CD4-positive, alpha-beta T cell treated with Interleukin-17A for 1 hour (primary cell): ENCODE data around the gene CEACAM19.

Experiments used
- DNase-seq: peaks from one replicate; pipeline ENCODE4 v3.0.0-alpha.2; 2020

Gene CEACAM19

DNA sequence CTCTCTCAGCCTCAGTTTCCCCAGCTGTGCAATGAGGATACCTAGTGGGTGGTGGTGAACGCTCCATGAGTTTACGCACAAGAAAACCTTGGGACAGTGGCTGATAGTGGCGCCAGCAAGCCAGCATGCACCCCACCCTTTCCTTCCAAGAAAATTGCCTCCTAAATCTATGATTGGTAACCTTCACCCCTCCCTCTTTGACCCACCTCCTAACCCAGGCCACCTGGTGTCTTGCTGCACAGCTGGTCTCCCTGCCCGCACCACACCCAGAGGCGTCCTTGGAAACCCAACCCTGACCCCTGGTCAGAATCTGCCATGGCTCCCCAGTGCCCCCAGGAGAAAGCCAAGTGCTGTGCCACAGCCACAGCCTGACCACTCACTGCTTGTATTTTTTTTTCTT, 54.4 kb downstream of the CEACAM19 start:
- DNase-seq = no peak

DNA sequence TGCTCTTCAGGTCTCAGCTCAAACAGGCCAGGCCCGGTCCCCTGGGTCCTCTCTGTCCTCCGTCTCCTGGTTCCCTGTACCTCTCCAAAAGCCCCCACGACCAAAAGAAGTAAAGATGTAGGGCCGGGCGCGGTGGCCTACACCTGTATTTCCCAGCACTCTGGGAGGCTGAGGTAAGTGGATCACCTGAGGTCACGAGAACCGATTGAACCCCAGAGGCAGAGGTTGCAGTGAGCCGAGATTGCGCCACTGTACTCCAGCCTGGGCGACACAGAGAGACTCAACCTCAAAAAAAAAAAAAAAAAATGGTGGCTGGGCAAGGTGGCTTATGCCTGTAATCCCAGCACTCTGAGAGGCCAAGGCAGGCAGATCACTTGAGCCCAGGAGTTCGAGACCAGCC, 55.2 kb downstream of the CEACAM19 start:
- no peak for DNase-seq

DNA sequence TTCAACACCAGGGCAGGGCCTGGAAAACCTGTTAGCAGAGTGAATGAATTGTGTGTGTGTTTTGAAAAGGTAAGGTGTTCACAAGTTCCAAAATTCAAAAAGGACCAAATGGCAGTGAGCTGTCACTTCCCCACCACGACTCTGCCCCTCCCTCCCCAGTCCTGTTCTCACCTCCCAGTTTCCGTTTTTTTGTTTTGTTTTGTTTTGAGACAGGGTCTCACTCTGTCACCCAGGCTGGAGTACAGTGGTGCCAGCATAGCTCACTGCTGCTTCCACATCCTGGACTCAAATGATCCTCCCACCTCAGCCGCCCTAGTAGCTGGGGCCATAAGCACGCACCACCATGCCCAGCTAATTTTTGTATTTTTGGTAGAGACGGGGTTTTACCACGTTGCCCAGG, 56.9 kb downstream of the CEACAM19 start:
- DNase-seq = no peak

DNA sequence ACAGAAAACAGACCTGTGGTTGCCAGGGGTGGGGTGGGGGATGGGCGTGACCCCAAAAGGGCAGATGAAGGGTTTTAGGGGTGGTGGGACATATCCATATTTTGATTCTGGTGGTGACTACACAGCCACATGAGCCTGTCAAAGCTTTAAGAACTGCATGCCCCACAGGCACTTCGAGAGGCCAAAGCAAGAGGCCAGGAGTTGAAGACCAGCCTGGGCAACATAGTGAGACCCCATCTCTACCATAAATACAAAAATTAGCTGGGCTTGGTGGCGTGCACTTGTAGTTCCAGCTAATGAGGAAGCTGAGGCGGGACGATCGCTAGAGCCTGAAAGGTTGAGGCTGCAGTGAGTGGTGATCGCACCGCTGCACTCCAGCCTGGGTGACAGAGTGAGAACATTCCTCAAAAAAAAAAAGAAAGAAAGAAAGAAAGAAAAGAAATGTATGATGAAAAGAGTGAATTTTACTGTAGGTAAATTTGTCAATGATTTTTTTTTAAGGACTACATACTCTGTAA, 58.3 kb downstream of the CEACAM19 start:
- DNase-seq = no peak

DNA sequence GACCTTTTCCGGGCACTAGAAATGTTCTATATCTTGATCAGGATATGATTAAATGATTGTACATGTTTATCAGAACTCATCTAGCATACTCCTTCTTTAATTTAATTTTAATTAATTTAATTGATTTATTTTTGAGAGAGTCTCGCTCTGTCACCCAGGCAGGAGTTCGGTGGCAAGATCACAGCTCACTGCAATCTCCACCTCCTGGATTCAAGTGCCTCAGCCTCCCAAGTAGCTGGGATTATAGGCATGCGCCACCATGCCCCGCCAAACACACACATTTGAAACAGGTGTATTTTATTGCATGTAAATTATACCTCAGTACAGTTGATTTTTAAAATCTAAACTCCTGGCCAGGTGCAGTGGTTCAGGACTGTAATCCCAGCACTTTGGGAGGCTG, 59.8 kb downstream of the CEACAM19 start:
- DNase-seq = no peak

DNA sequence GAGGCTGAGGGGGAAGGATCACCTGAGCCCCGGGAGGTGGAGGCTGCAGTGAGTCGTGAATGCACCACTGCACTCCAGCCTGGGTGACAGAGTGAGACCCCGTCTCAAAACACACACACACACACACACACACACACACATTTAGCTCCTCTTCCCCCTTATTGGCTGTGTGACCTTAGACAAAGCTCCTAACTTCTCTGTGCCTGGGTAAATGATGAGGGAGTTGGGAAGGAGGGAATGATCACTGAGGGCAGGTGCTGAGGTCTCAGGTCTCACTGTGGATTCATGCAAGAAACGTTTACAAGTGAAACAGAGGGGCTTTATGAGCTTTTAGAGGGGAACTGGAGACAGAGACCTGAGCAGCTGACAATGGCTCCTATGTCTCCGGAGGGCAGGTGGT, 60.3 kb downstream of the CEACAM19 start:
- no peak for DNase-seq

DNA sequence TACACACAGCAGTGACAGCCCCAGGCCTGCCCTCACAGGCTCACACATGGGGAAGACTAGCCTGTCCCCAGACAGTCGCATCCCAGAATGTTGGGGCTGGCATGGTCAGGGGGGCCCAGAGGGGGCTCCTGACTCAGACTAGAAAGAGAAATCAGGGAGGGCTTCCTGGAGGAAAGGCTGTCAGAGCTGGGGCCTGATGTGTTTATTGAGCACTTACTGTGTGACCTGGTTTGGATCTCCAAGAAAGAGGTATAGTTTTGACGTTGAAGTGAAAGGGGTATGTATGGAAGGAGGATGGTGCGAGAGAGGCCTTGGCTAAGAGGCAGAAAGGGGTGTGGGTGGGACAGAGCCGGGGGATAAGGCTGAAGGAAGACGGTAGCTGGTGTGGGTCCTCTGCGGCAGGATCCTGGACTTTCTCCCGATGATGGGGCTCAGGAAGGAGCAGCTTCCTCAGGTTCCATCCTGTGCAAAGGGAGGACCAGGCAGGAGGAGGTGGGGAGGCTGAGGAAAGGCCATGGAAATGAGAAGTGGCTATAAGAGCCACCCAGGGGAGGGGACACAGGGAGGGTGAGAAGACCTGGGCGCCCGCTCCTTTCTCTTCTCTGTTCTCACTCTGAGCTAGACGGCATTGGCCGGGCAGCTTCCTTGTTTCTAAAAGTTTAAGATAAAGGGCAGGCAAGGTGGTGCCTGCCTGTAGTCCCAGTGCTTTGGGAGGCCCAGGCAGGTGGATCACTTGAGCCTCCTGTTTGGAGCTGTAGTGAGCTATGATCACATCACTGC, 61.1 kb downstream of the CEACAM19 start:
- peak; percentile 2 for DNase-seq
